Raji (cell line): ENCODE data around the gene EDAR.

ENCODE experiments used
- POLR2A ChIP-seq: IDR thresholded peaks from 2 replicates; pipeline ENCODE4 v1.6.1; 2011; ENCODE audit warnings: low read depth, low read length, control low read depth; ENCODE audit not compliant: insufficient read depth

The EDAR gene

GRCh38 chr2:108982259-108982679 is 6.8 kb downstream of the EDAR start:
- TF ChIP-seq POLR2A: no peak

DNA sequence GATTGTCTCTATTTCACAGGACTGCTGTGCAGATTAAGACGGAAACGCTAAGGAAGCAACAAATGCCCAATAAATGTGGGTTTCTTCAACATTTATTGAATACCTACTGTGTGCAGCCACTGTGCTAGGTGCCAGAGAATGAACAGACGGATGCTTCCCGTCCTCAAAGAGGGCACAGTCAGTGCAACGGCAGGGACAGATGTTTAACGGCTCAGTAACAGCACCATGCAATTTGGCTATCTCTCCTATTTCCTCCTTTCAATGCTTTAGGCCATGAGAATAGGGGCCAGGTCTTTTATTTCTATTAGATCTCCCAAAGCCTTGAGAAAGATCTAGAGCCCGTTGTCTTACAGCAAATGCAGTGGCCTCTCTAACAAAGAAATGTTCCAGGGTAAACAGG is 7.2 kb downstream of the EDAR start:
- TF ChIP-seq POLR2A: no peak

GRCh38 chr2:108980076-108980475 is 8.9 kb downstream of the EDAR start:
- no peak for TF ChIP-seq POLR2A

- TF ChIP-seq POLR2A: no peak
These were observed 9.6 kb downstream of the EDAR start for GRCh38 chr2:108979461-108979860.

GRCh38 chr2:108978709-108979111 is 10.3 kb downstream of the EDAR start:
- no peak for TF ChIP-seq POLR2A

DNA sequence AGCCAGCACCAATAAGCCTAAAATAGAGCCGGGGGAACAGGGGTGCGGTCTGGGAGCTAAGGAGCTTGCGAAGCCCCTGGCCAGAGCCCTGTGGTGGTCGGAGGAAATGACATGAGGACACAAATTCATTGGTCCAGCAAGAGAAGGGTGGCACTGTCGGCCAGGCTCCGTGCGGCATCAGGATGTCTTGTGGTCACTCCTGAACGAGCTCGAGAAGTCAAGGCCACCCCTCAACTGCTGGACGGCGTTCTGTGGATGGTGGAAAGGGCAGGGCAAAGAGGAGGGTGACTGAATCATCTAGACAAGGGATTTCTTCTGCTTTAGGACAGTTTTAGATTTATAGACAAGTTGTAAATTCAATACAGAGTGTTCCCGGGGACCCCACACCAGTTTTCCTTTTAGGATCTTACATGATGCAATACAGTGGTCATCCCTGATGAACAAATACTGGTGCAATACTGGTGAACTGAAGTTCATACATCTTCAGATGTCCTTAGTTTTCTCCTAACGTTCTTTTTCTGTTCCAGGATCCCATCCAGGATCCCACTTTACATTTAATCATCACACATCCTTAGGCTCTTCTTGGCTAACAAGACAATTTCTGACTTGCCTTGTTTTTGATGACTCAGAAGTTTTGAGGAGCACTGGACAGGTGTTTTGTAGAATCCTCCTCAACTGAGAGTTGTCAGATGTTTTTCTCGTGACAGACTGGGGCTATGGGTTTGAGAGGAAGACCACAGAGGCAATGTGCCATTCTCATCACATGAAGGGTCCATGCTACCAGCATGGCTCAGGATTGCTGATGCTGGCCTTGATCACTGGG is 13.2 kb downstream of the EDAR start:
- TF ChIP-seq POLR2A: no peak

DNA sequence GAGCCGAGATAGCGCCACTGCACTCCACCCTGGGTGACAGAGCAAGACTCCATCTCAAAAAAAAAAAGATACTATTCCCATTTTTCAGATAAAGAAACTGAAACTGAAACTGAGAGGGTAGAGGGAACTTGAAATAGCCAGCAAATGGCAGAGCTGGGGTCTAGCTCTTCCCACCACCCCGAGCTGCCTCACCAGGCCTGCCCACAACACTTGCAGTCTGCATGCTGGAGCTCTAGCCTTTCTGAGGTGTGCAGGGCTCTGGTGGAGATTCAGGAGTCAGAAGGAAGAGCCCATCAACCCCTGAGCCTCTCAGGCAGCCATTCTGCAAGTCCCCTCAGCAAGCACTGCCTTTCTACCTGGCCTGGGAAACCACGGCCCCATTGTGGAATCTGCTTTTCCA is 14.3 kb downstream of the EDAR start:
- TF ChIP-seq POLR2A: no peak

DNA sequence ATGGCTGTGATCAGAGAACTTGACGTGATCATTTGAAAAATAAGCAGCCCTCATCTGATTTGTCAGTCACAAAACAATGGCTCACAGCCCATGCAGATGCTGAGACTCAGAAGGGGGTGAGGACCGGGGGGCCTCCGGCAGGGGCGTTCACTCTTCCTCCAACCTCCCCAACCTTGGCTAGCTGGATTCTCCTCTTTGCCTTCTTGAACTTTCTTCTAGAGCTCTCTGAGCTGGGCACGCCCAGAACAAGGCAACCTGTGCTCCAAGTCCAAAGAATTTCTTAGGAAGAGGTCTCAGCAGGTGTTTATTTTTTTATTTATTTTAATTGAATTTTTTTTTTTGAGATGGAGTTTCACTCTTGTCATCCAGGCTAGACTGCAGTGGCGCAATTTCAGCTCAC is 16.4 kb downstream of the EDAR start:
- no peak for TF ChIP-seq POLR2A

GRCh38 chr2:108971661-108972566 is 17.1 kb downstream of the EDAR start:
- TF ChIP-seq POLR2A: no peak

- no peak for TF ChIP-seq POLR2A
These were observed 18.7 kb downstream of the EDAR start for GRCh38 chr2:108970369-108970768.

DNA sequence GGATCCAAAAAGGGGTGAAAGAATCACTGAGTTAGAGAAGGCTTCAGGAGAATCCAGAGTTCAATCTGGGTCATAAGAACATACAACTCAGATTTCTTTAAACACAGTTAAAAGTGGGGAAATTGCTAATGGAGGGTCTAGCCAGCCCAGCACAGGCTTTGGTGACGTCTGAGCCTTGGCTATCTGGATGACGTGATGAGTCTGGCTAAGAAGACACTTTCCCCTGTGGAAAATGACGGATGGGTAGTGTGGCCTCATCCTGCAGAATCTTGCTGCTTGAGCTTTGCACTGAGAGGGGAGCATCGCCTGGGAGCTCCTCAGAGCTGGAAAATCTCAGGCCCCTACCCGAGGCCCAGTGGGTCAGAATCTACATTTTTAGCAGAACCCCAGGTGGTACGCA is 19.2 kb downstream of the EDAR start:
- TF ChIP-seq POLR2A: no peak

GRCh38 chr2:108968619-108969018 is 20.4 kb downstream of the EDAR start:
- no peak for TF ChIP-seq POLR2A

DNA sequence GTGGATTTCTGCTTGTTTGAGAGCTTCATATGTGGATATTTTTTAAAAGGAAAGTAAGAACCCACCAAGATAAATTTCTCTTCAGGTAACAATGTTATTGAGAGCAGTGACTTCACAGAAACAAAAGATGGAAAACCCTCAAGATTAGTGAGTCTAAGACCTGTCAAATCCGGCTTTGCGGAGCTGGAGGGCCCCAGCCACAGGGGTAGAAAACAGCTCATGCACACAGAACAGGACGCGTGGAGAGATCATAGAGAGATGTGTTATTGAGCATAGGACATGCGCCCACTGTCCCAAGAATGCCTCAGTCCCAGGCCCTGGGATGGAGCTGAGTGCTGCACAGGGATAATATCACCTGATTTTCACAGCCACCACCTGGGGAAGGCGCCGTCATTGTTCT is 21.3 kb downstream of the EDAR start:
- TF ChIP-seq POLR2A: no peak

DNA sequence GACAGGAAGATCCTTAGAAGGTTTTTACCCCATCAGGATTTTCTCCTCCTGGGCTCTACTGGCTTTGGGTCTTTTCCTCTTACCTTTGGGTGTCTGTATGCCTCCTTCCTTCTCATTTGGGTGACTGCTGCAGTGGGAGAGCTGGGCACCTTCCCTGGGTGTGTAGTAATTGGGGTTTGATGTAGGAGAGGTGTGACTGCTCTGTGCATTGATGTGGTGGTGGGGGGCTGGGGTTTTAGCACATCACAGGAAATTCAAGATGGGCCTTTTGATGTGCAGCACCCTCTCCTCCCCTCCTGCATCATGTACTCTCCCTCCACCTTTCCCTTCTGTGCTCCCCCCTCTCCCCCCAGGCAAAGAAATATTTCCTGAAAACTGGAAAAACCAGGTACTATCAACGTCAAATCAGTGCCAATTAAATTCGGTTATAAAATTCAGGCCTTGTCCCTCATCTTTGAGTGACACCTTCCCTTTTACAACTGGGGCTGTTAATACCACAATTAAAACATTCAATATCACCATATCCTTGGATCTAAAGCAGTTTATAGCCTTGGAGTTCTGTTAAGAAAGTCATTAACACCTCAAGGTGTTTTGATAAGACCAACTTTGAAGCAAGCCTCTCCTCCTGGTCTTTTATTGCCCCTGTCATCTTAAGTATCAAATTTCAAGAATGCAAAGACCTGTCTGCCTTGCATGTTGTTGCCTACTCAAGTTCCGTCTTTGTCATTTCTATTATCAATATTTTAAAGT is 23.3 kb downstream of the EDAR start:
- TF ChIP-seq POLR2A: no peak

DNA sequence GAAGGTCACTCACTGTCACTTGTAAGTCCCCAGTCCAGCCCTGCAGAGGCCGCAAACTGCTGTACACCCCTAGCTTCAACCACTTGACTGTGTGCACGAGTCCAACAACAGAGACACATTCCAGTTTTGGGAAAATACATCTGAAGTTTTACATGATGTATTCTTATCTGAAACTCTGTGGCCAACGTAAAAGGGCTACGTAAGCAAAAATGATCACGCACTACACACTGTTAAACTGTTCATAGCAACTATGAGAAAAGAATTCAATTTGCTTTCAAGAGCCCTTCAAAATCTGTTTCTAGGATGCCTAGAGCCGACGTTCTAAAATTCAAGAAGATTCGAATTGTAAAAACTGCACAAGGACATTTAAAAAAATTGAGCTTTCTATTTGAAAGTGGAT is 26.0 kb downstream of the EDAR start:
- no peak for TF ChIP-seq POLR2A
